HepG2 (cell line): ENCODE data around the gene TPRG1L.

ENCODE experiments used
- POLR2AphosphoS5 ChIP-seq: IDR thresholded peaks from 2 replicates; pipeline ENCODE4 v1.6.1; 2012; ENCODE audit warnings: low read depth, low read length
- SP1 ChIP-seq, 2 experiments: fragments of 450-650 bp in 1 of 2; sonication (generic) in 1 of 2; formaldehyde crosslinking in 1 of 2; IDR thresholded peaks; 2 replicates each; pipeline versions ENCODE4 v1.4.0 to v1.6.1; 2016 to 2020; ENCODE audit warnings: missing genetic modification reagents in 1 of 2
- ZFP36L1 ChIP-seq: sonication (generic); formaldehyde crosslinking; IDR thresholded peaks from 2 replicates; pipeline ENCODE4 v1.8.0; 2022; ENCODE audit warnings: mild to moderate bottlenecking, missing genetic modification reagents, moderate library complexity
- ZFX ChIP-seq: sonication (generic); formaldehyde crosslinking; IDR thresholded peaks from 2 replicates; pipeline ENCODE4 v1.4.0; 2020; ENCODE audit warnings: mild to moderate bottlenecking, low read depth, missing genetic modification reagents, moderate library complexity
- TF ChIP-seq, protein P1 (sequence below): sonication (generic); formaldehyde crosslinking; IDR thresholded peaks from 2 replicates; pipeline ENCODE4 v1.4.0; 2020; ENCODE audit warnings: mild to moderate bottlenecking, missing genetic modification reagents
- TF ChIP-seq, protein P2 (sequence below): sonication (generic); formaldehyde crosslinking; IDR thresholded peaks from 2 replicates; pipeline ENCODE4 v1.5.0; 2020; ENCODE audit warnings: mild to moderate bottlenecking, missing genetic modification reagents, moderate library complexity

- TF ChIP-seq, protein P1, sequence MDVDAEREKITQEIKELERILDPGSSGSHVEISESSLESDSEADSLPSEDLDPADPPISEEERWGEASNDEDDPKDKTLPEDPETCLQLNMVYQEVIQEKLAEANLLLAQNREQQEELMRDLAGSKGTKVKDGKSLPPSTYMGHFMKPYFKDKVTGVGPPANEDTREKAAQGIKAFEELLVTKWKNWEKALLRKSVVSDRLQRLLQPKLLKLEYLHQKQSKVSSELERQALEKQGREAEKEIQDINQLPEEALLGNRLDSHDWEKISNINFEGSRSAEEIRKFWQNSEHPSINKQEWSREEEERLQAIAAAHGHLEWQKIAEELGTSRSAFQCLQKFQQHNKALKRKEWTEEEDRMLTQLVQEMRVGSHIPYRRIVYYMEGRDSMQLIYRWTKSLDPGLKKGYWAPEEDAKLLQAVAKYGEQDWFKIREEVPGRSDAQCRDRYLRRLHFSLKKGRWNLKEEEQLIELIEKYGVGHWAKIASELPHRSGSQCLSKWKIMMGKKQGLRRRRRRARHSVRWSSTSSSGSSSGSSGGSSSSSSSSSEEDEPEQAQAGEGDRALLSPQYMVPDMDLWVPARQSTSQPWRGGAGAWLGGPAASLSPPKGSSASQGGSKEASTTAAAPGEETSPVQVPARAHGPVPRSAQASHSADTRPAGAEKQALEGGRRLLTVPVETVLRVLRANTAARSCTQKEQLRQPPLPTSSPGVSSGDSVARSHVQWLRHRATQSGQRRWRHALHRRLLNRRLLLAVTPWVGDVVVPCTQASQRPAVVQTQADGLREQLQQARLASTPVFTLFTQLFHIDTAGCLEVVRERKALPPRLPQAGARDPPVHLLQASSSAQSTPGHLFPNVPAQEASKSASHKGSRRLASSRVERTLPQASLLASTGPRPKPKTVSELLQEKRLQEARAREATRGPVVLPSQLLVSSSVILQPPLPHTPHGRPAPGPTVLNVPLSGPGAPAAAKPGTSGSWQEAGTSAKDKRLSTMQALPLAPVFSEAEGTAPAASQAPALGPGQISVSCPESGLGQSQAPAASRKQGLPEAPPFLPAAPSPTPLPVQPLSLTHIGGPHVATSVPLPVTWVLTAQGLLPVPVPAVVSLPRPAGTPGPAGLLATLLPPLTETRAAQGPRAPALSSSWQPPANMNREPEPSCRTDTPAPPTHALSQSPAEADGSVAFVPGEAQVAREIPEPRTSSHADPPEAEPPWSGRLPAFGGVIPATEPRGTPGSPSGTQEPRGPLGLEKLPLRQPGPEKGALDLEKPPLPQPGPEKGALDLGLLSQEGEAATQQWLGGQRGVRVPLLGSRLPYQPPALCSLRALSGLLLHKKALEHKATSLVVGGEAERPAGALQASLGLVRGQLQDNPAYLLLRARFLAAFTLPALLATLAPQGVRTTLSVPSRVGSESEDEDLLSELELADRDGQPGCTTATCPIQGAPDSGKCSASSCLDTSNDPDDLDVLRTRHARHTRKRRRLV (CRISPR knock-in tag) = no peak
- TF ChIP-seq, protein P2, sequence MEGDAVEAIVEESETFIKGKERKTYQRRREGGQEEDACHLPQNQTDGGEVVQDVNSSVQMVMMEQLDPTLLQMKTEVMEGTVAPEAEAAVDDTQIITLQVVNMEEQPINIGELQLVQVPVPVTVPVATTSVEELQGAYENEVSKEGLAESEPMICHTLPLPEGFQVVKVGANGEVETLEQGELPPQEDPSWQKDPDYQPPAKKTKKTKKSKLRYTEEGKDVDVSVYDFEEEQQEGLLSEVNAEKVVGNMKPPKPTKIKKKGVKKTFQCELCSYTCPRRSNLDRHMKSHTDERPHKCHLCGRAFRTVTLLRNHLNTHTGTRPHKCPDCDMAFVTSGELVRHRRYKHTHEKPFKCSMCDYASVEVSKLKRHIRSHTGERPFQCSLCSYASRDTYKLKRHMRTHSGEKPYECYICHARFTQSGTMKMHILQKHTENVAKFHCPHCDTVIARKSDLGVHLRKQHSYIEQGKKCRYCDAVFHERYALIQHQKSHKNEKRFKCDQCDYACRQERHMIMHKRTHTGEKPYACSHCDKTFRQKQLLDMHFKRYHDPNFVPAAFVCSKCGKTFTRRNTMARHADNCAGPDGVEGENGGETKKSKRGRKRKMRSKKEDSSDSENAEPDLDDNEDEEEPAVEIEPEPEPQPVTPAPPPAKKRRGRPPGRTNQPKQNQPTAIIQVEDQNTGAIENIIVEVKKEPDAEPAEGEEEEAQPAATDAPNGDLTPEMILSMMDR (CRISPR knock-in tag) = no peak
- TF ChIP-seq SP1 (IDR thresholded peaks at IDR 0.05) (no peak), SP1 (CRISPR knock-in tag; IDR thresholded peaks at IDR 0.05) (no peak), ZFP36L1 (no peak), ZFX (CRISPR knock-in tag) (no peak), POLR2AphosphoS5 (no peak)
Measured at GRCh38 chr1:3671371-3672180, 46.8 kb downstream of the TPRG1L start.
